IMR-90 (cell line): ENCODE results near the gene HOXB8. TPM values are rescaled to one million over a fixed set of nuclear protein-coding genes. Genes with fewer than 3 reads are reported as not detected.

Experiments used
- ATAC-seq: fragments of 200-7000 bp; cut with Tn5 transposase; 2 replicates; pipeline ENCODE4 v1.9.1; 2020; ENCODE audit warnings: low read depth, mild to moderate bottlenecking, moderate library complexity
- BruUV-seq: library from RNA; stranded (reverse); fragments of 400-500 nt; replicated peaks from 2 replicates; lab custom pipeline; 2021; lab: Mats Ljungman, UMichigan
- CTCF ChIA-PET: fragments of 300-600 bp; formaldehyde crosslinking; extraction: SDS; loops from one replicate; lab custom pipeline; 2021; ENCODE audit warnings: antibody characterized with exemption; lab: Yijun Ruan, JAX
- POLR2A ChIA-PET: fragments of 300-600 bp; sonication (Branson Sonifier 250); formaldehyde crosslinking; loops from one replicate; lab custom pipeline; 2022; ENCODE audit warnings: antibody characterized with exemption; ENCODE audit not compliant: unreplicated experiment; lab: Charles Lee
- DNase-seq: peaks from one replicate; pipeline ENCODE4 v3.0.0; 2013
- H2AFZ ChIP-seq: replicated peaks from 2 replicates; pipeline ENCODE3; 2013; ENCODE audit warnings: low read length, mild to moderate bottlenecking; ENCODE audit not compliant: poor library complexity
- H2AK5ac ChIP-seq: 2 replicates; pipeline ENCODE4 v1.6.1; 2013; ENCODE audit warnings: low read depth, low read length, inconsistent platforms
- H2AK9ac ChIP-seq: replicated peaks from 2 replicates; pipeline ENCODE3; 2013; ENCODE audit warnings: mild to moderate bottlenecking, low read depth, low read length, moderate library complexity; ENCODE audit not compliant: poor library complexity
- H2BK120ac ChIP-seq: 2 replicates; pipeline ENCODE4 v1.6.1; 2013; ENCODE audit warnings: low read depth, low read length, inconsistent platforms
- H2BK15ac ChIP-seq: 3 replicates; pipeline ENCODE4 v1.6.1; 2013; ENCODE audit warnings: low read depth, low read length, inconsistent platforms
- H2BK20ac ChIP-seq: 2 replicates; pipeline ENCODE4 v1.6.1; 2013; ENCODE audit warnings: low read depth, mild to moderate bottlenecking, inconsistent platforms, low read length, moderate library complexity
- H2BK5ac ChIP-seq: 2 replicates; pipeline ENCODE4 v1.6.1; 2013; ENCODE audit warnings: mild to moderate bottlenecking, low read depth, low read length, inconsistent platforms; ENCODE audit not compliant: poor library complexity, severe bottlenecking
- H3K14ac ChIP-seq: replicated peaks from 2 replicates; pipeline ENCODE4 v1.6.1; 2013; ENCODE audit warnings: low read depth, low read length, inconsistent platforms
- H3K18ac ChIP-seq: 2 replicates; pipeline ENCODE4 v1.6.1; 2013; ENCODE audit warnings: low read depth, low read length, control low read depth
- H3K23ac ChIP-seq: 2 replicates; pipeline ENCODE4 v1.6.1; 2013; ENCODE audit warnings: low read depth, low read length, inconsistent platforms
- H3K27ac ChIP-seq: 2 replicates; pipeline ENCODE4 v1.5.1; 2013; ENCODE audit warnings: mild to moderate bottlenecking, control low read depth, low read length; ENCODE audit not compliant: insufficient read depth
- H3K27me3 ChIP-seq: 2 replicates; pipeline ENCODE4 v1.6.1; 2013; ENCODE audit warnings: low read length; ENCODE audit not compliant: control insufficient read depth, insufficient read depth
- H3K36me3 ChIP-seq: 2 replicates; pipeline ENCODE4 v1.6.1; 2013; ENCODE audit warnings: low read length, mixed read lengths; ENCODE audit not compliant: control insufficient read depth, insufficient read depth
- H3K4ac ChIP-seq: 2 replicates; pipeline ENCODE4 v1.6.1; 2013; ENCODE audit warnings: low read depth, low read length, inconsistent platforms
- H3K4me1 ChIP-seq: 2 replicates; pipeline ENCODE4 v1.6.1; 2013; ENCODE audit warnings: low read length, mixed read lengths; ENCODE audit not compliant: control insufficient read depth, insufficient read depth
- H3K4me2 ChIP-seq: 2 replicates; pipeline ENCODE4 v1.6.1; 2013; ENCODE audit warnings: low read depth, mild to moderate bottlenecking, control low read depth, low read length, moderate library complexity
- H3K4me3 ChIP-seq: 2 replicates; pipeline ENCODE4 v1.5.1; 2013; ENCODE audit warnings: low read depth, mild to moderate bottlenecking, control low read depth, low read length, moderate library complexity; ENCODE audit not compliant: insufficient read depth
- H3K56ac ChIP-seq: 2 replicates; pipeline ENCODE4 v1.6.1; 2013; ENCODE audit warnings: low read length, inconsistent platforms; ENCODE audit not compliant: insufficient read depth; ENCODE audit errors: extremely low read depth
- H3K79me1 ChIP-seq, 2 experiments: 2 replicates each; pipeline ENCODE4 v1.6.1; 2013; ENCODE audit warnings: low read length in 2 of 2, inconsistent platforms in 1 of 2, low read depth in 1 of 2
- H3K9ac ChIP-seq: 2 replicates; pipeline ENCODE4 v1.6.1; 2013; ENCODE audit warnings: low read depth, low read length, control low read depth
- H3K9me1 ChIP-seq: 2 replicates; pipeline ENCODE4 v1.6.1; 2013; ENCODE audit warnings: low read length, inconsistent platforms; ENCODE audit not compliant: insufficient read depth
- H3K9me3 ChIP-seq: 2 replicates; pipeline ENCODE4 v1.6.1; 2013; ENCODE audit warnings: low read length; ENCODE audit not compliant: control insufficient read depth, insufficient read depth
- H4K20me1 ChIP-seq: 2 replicates; pipeline ENCODE4 v1.6.1; 2013; ENCODE audit warnings: low read length, inconsistent platforms; ENCODE audit not compliant: insufficient read depth
- H4K5ac ChIP-seq: 2 replicates; pipeline ENCODE4 v1.6.1; 2013; ENCODE audit warnings: mild to moderate bottlenecking, low read depth, low read length, control low read depth
- H4K8ac ChIP-seq, 2 experiments: 2 replicates each; pipeline ENCODE4 v1.6.1; 2013; ENCODE audit warnings: low read depth in 2 of 2, low read length in 2 of 2, control low read depth in 1 of 2, inconsistent platforms in 1 of 2
- H4K91ac ChIP-seq: 2 replicates; pipeline ENCODE4 v1.6.1; 2013; ENCODE audit warnings: low read depth, low read length, inconsistent platforms; ENCODE audit not compliant: insufficient read depth
- BHLHE40 ChIP-seq: fragments of 150-350 bp; IDR thresholded peaks from 2 replicates; pipeline ENCODE4 v1.6.1; 2016; ENCODE audit warnings: mild to moderate bottlenecking, low read depth, low read length
- CEBPB ChIP-seq: IDR thresholded peaks from 2 replicates; pipeline ENCODE4 v1.6.1; 2012; ENCODE audit warnings: low read depth, low read length, improper control_type of control experiment
- CHD1 ChIP-seq: IDR thresholded peaks from 2 replicates; pipeline ENCODE4 v1.6.1; 2012; ENCODE audit warnings: low read depth, low read length, improper control_type of control experiment
- ELK1 ChIP-seq: fragments of 150-350 bp; IDR thresholded peaks from 2 replicates; pipeline ENCODE4 v1.6.1; 2016; ENCODE audit warnings: low read depth, mild to moderate bottlenecking, low read length, moderate library complexity, borderline replicate concordance
- MAFK ChIP-seq: IDR thresholded peaks from 2 replicates; pipeline ENCODE4 v1.6.1; 2012; ENCODE audit warnings: low read depth, low read length, improper control_type of control experiment
- MAZ ChIP-seq: IDR thresholded peaks from 2 replicates; pipeline ENCODE4 v1.6.1; 2012; ENCODE audit warnings: low read depth, mild to moderate bottlenecking, low read length, improper control_type of control experiment, moderate library complexity, borderline replicate concordance
- MXI1 ChIP-seq: IDR thresholded peaks from 2 replicates; pipeline ENCODE4 v1.6.1; 2012; ENCODE audit warnings: low read depth, mild to moderate bottlenecking, low read length, moderate library complexity, borderline replicate concordance
- NFE2L2 ChIP-seq: fragments of 150-350 bp; IDR thresholded peaks from 2 replicates; pipeline ENCODE4 v1.6.1; 2016; ENCODE audit warnings: low read depth, mild to moderate bottlenecking, low read length
- POLR2A ChIP-seq: IDR thresholded peaks from 2 replicates; pipeline ENCODE4 v1.6.1; 2012; ENCODE audit warnings: mild to moderate bottlenecking, low read depth, low read length
- RAD21 ChIP-seq: IDR thresholded peaks from 2 replicates; pipeline ENCODE4 v1.6.1; 2012; ENCODE audit warnings: low read length, improper control_type of control experiment
- RCOR1 ChIP-seq: IDR thresholded peaks from 2 replicates; pipeline ENCODE4 v1.6.1; 2012; ENCODE audit warnings: mild to moderate bottlenecking, low read length, improper control_type of control experiment; ENCODE audit not compliant: insufficient replicate concordance
- RFX5 ChIP-seq: IDR thresholded peaks from 2 replicates; pipeline ENCODE4 v1.8.0; 2012; ENCODE audit warnings: low read depth, mild to moderate bottlenecking, low read length, moderate library complexity
- SMC3 ChIP-seq: fragments of 150-350 bp; IDR thresholded peaks from 2 replicates; pipeline ENCODE4 v1.6.1; 2016; ENCODE audit warnings: low read depth, mild to moderate bottlenecking, antibody characterized with exemption, low read length, moderate library complexity
- USF2 ChIP-seq: fragments of 150-350 bp; IDR thresholded peaks from 2 replicates; pipeline ENCODE4 v1.6.1; 2017; ENCODE audit warnings: mild to moderate bottlenecking, antibody characterized with exemption, low read length, low read depth
- WGBS, 2 experiments: methylation state at CpG; one replicate each; pipeline versions ENCODE4 v1.1.5 to v1.1.7; 2013; ENCODE audit warnings: missing lambda C conversion rate in 2 of 2; ENCODE audit not compliant: insufficient read length in 1 of 2; ENCODE audit errors: extremely low coverage in 2 of 2; 5-methylcytosine and 5-hydroxymethylcytosine counted together
- dilution Hi-C: fragments of 300-500 bp; cut with HindIII; formaldehyde crosslinking; loops from one replicate; pipeline ENCODE4 v1.14.3; 2018; ENCODE audit warnings: low sequenced_read_pairs; ENCODE audit not compliant: unreplicated experiment
- in situ Hi-C: fragments of 300-500 bp; cut with MboI; formaldehyde crosslinking; loops from 3 replicates; pipeline ENCODE4 v1.14.3; 2019; ENCODE audit warnings: low sequenced_read_pairs, inconsistent platforms, mixed read lengths
- intact Hi-C: fragments of 100-400 bp; cut with micrococcal nuclease; formaldehyde crosslinking; loops from 2 replicates; pipeline ENCODE4 v1.10.0; 2022
- polyA plus RNA-seq, 3 experiments: library from polyadenylated mRNA; depleted of rRNA; stranded (reverse); fragments of >200 nt; gene quantifications; 2 replicates each; pipeline ENCODE4 v1.2.3, GENCODE V29; 2012; ENCODE audit warnings: low replicate concordance in 1 of 3
- total RNA-seq: library from RNA; depleted of rRNA; stranded (reverse); fragments of >200 nt; gene quantifications from 2 replicates; pipeline ENCODE4 v1.2.3, GENCODE V29; 2012

HOXB8 gene
- total and polyA plus RNA-seq, 2 of the 4 experiments (the other 2 are of a cell fraction): 0.54 to 5.3 TPM

DNA sequence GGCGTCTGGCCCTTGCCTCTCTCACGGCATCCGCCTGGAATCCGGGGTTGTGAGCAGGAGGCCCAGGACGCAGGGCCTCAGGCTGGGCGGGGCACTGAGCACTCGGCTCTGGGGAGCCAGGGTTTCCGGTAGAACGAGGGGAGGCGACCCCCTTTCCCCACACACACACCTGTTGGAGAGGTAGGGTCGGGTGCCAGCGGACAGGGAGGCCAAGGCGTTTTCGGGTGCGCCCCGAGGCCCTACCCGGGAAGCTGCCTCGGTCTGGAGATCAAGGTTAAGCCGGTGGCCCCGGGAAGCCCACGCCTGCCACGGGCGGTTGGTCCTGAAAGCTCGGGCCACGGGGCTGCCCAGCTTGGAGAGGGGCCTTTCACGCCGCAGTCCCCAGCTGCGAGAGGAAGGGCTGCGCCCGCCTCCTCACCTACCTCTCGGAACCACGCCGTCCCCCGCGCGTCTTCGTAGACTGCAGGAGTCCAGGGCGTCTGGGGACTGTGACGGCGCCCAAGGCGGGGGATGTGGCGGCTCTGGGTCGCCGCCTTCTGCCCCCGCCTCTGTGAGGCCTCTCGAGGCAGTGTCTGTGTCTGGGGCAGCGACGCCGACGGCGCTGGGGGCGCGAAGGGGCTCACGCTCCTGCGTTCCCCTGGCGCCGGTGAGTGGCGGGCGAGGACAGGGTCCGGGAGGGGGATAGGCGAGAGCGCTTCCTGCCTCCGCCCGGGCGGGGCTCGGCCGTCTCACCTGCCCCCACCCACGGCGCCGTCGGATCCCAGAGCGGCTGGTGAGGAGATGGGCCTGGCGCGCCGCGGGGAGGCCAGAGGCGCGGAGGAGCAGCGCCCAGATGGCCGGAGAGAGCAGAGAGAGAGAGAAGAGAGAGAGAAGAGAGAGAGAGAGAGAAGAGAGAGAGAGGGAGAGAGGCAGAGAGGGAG is 31.4 kb upstream of the HOXB8 start:
- H3K4me2 ChIP-seq: no peak overlapping the region
- DNase-seq (no peak), ATAC-seq (no peak)
- whole genome bisulfite sequencing, 2 experiments: 5% methylated on average over 29 of the region's 80 CpGs; no CpG with 5 or more reads in 1 of the 2 experiments
- H3K79me1 ChIP-seq: no peaks in the 10 kb centered on the region
- no peak overlapping the region for H3K27ac ChIP-seq
- H3K9me3 ChIP-seq: peaks cover 3% of the 10 kb centered on the region
- H3K9me1 ChIP-seq: no peaks in the 10 kb centered on the region
- no peak overlapping the region for H4K5ac ChIP-seq
- no peak overlapping the region for H3K56ac ChIP-seq
- H2BK120ac ChIP-seq: no peak overlapping the region
- intact Hi-C loops: no loop called here
- H3K9ac ChIP-seq: no peak overlapping the region
- no peak overlapping the region for H4K8ac ChIP-seq
- no peak overlapping the region for H3K23ac ChIP-seq
- H4K91ac ChIP-seq: no peak overlapping the region
- H2AFZ ChIP-seq: peak overlapping the region; percentile 54
- H2AK5ac ChIP-seq: no peak overlapping the region
- dilution Hi-C loops: no loop called here
- peaks cover 72% of the 10 kb centered on the region for H3K27me3 ChIP-seq
- no peak overlapping the region for H3K18ac ChIP-seq
- H3K4ac ChIP-seq: no peak overlapping the region
- H2AK9ac ChIP-seq: no peak overlapping the region
- BruUV-seq: no TSS peak
- H4K20me1 ChIP-seq: no peaks in the 10 kb centered on the region
- H3K14ac ChIP-seq: no peak overlapping the region
- no peaks in the 10 kb centered on the region for H3K4me1 ChIP-seq
- no peak overlapping the region for H2BK20ac ChIP-seq
- CTCF ChIA-PET: no interaction called here
- POLR2A ChIA-PET: no interaction called here
- H3K36me3 ChIP-seq: no peaks in the 10 kb centered on the region
- in situ Hi-C loops: loop anchor here (10.0 kb wide), 1 partner anchor 58 kb away; no protein-coding TSS in a partner anchor
- H3K4me3 ChIP-seq: no peak overlapping the region
- H2BK15ac ChIP-seq: no peak overlapping the region
- H2BK5ac ChIP-seq: no peak overlapping the region
- TF ChIP-seq BHLHE40 (no peak), MXI1 (no peak), NFE2L2 (no peak), RAD21 (no peak), ELK1 (no peak), CEBPB (no peak), RCOR1 (no peak), CHD1 (no peak), SMC3 (no peak), POLR2A (no peak), USF2 (no peak), MAFK (no peak), MAZ (no peak), RFX5 (no peak)
